GM12878 (cell line): ENCODE results near the gene LMAN1L. TPM values are rescaled to one million over a fixed set of nuclear protein-coding genes. Genes with fewer than 3 reads are reported as not detected.

Experiments used
- CREM ChIP-seq: IDR thresholded peaks from 2 replicates; pipeline ENCODE4 v1.6.1; 2014; ENCODE audit warnings: antibody characterized with exemption, low read depth
- E2F8 ChIP-seq: fragments of 450-650 bp; IDR thresholded peaks from 2 replicates; pipeline ENCODE4 v1.6.1; 2018; ENCODE audit warnings: mild to moderate bottlenecking, low read depth, moderate library complexity; ENCODE audit not compliant: partially characterized antibody
- E4F1 ChIP-seq: fragments of 450-650 bp; IDR thresholded peaks from 2 replicates; pipeline ENCODE4 v1.6.1; 2018; ENCODE audit warnings: borderline replicate concordance, mild to moderate bottlenecking; ENCODE audit not compliant: partially characterized antibody
- EGR1 ChIP-seq, 2 experiments: IDR thresholded peaks; 1 replicate in 1 of 2; 2 replicates in 1 of 2; pipeline ENCODE4 v1.6.1; 2011 to 2012; ENCODE audit warnings: low read depth in 2 of 2, low read length in 2 of 2, borderline replicate concordance in 1 of 2, mild to moderate bottlenecking in 1 of 2, moderate library complexity in 1 of 2
- HDAC6 ChIP-seq: fragments of 200-600 bp; sonication (generic); IDR thresholded peaks from one replicate; pipeline ENCODE4 v1.8.0; 2017; ENCODE audit warnings: antibody characterized with exemption; ENCODE audit not compliant: unreplicated experiment
- MAX ChIP-seq: IDR thresholded peaks from 2 replicates; pipeline ENCODE4 v1.6.1; 2012; ENCODE audit warnings: low read depth, low read length, improper control_type of control experiment
- NR2F1 ChIP-seq: fragments of 450-650 bp; conservative IDR thresholded peaks from 2 replicates; pipeline ENCODE4 v1.6.1; 2017; ENCODE audit warnings: mild to moderate bottlenecking
- PRDM15 ChIP-seq: fragments of 450-650 bp; formaldehyde crosslinking; IDR thresholded peaks from 2 replicates; pipeline ENCODE4 v1.4.0; 2020; ENCODE audit warnings: mild to moderate bottlenecking, moderate library complexity
- RAD21 ChIP-seq: IDR thresholded peaks from 2 replicates; pipeline ENCODE4 v1.6.1; 2011; ENCODE audit warnings: mild to moderate bottlenecking, low read depth, low read length, moderate library complexity; ENCODE audit not compliant: insufficient read depth
- SP1 ChIP-seq: IDR thresholded peaks from one replicate; pipeline ENCODE4 v1.6.1; 2011; ENCODE audit warnings: low read depth, low read length
- SPI1 ChIP-seq: IDR thresholded peaks from 2 replicates; pipeline ENCODE4 v1.6.1; 2011; ENCODE audit warnings: low read depth, mild to moderate bottlenecking, low read length, moderate library complexity, borderline replicate concordance; ENCODE audit not compliant: insufficient read depth
- ZBTB4 ChIP-seq: fragments of 450-650 bp; formaldehyde crosslinking; IDR thresholded peaks from 2 replicates; pipeline ENCODE4 v1.4.0; 2022; ENCODE audit warnings: mild to moderate bottlenecking, moderate library complexity
- ZNF274 ChIP-seq: IDR thresholded peaks from one replicate; pipeline ENCODE4 v1.8.0; 2011; ENCODE audit not compliant: insufficient read length, insufficient read depth
- ZNF384 ChIP-seq: IDR thresholded peaks from 2 replicates; pipeline ENCODE4 v1.6.1; 2012; ENCODE audit warnings: low read depth, mild to moderate bottlenecking, low read length, improper control_type of control experiment, borderline replicate concordance
- ZSCAN29 ChIP-seq: fragments of 450-650 bp; IDR thresholded peaks from 2 replicates; pipeline ENCODE4 v1.6.1; 2017; ENCODE audit warnings: mild to moderate bottlenecking, moderate library complexity
- polyA plus RNA-seq, 11 experiments: library from polyadenylated mRNA; depleted of rRNA in 4 of 11; unstranded in 6 of 11; stranded (reverse) in 5 of 11; fragments of >200 nt; fragmentation: Nextera tagmentation in 4 of 11; fragmentation: Illumina TruSeq in 1 of 11; extraction: Ambion mirVana in 4 of 11; extraction: Trizol in 1 of 11; gene quantifications; 1 replicate in 1 of 11; 2 replicates in 10 of 11; pipeline versions ENCODE4 v1.2.1 to v1.2.3, GENCODE V29; 2011 to 2016; ENCODE audit warnings: inconsistent platforms in 2 of 11, missing spikeins in 2 of 11, low read depth in 1 of 11
- total RNA-seq, 4 experiments: library from RNA; depleted of rRNA in 3 of 4; stranded (reverse); fragments of >200 nt in 3 of 4; fragmentation: Illumina TruSeq in 1 of 4; extraction: Trizol in 1 of 4; gene quantifications; 2 replicates each; pipeline versions ENCODE4 v1.2.1 to v1.2.3, GENCODE V29; 2013 to 2021

The LMAN1L gene
- total and polyA plus RNA-seq, 10 of the 15 experiments (the other 5 are each of a cell fraction or from before 2014, with no cell fraction given): not detected

GRCh38 chr15:74857082-74857655 is 44.5 kb downstream of the LMAN1L start (continued):
- 0 out of 2 replicates have a peak, but pooled peaks have one; percentile 22 for TF ChIP-seq NR2F1
- TF ChIP-seq RAD21: no peak
- no peak for TF ChIP-seq ZNF274
- no peak for TF ChIP-seq E4F1
- no peak for TF ChIP-seq ZSCAN29
- TF ChIP-seq SP1: no peak
- 0 out of 2 replicates have a peak, but pooled peaks have one; percentile 20 for TF ChIP-seq MAX
- no peak for TF ChIP-seq ZBTB4 (CRISPR knock-in tag)
- TF ChIP-seq PRDM15 (CRISPR knock-in tag): no peak
- TF ChIP-seq ZNF384: no peak
- TF ChIP-seq HDAC6: no peak
- TF ChIP-seq SPI1: peak; percentile 83
- TF ChIP-seq CREM: no peak; the same call in 1 of the 2 replicates
- TF ChIP-seq EGR1 (IDR thresholded peaks at IDR 0.05; ENCODE audit: borderline replicate concordance in 1 of 2, low read depth in 2 of 2, low read length in 2 of 2): no peak
- no peak for TF ChIP-seq E2F8
